ENCODE results near the gene APOBEC3B.

- TF ChIP-seq CTCF (IDR thresholded peaks at IDR 0.05) (peak; percentile 55), EZH2 (IDR thresholded peaks at IDR 0.05; ENCODE audit: borderline replicate concordance, insufficient read depth, low read depth, low read length, poor library complexity, severe bottlenecking) (no peak)
These were observed 849 bp upstream of the APOBEC3B start for GRCh38 chr22:38981005-38981991.
